Measurements from ENCODE around the gene EGFL6.
"Not testable (repeated sequence)": the region's sequence is repeated elsewhere in the genome, so short reads cannot be mapped to it uniquely, and the experiment has no call there.

EGFL6 gene

DNA sequence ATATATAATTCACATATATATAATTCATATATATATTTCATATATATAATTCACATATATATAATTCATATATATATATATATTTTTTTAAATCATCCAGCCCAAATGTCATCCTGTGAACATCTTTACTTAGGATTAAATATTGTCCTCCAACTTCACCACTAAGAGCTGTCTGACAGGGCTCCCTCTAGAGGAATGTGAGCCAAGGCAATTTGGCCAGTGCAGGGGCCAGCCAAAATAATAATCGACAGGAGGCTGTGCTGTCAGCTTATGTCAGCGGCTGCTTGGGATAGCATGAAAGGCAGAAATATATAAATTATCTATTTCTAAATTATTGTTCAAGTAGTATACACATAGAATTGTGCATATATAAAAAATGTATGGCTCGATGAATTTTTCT, 29.5 kb downstream of the EGFL6 start:
- DNase-seq = no peak

DNA sequence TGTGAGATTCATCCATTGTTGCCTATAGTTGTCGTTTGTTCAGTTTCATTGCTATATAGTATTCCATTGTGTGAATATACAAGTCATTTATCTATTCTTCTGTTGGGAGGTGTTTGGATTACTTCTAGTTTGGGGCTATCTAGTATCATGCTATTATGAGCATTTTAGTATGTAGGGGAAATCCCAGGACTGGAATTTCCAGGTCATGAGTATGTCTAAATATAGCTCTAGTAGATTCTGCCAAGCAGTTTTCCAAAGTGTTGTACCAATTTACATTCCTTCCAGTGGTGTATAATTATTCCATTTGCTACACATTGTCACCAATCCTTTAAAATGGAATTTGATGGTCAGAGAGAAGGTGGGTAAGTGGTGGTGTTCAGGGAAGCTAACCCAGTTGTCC, 30.1 kb downstream of the EGFL6 start:
- no peak for DNase-seq

DNA sequence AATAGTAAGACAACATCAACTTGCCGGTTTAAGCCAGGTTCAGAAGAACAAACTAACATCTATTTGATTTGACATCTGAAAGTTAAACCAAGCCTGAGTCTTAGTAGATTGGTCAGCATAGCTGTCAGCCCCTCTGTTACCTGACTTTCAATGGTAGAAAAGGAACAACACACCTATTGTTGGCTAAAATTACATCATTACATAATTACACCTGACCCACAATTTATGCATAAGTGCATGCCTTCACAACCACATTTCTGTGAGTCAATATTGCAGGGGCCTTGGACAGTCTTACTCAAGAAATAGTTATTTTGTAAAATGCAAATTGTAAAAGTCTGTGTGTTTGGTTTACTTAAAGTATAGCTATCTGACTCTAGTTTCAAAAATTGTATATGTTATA, 36.2 kb downstream of the EGFL6 start:
- DNase-seq = no peak

DNA sequence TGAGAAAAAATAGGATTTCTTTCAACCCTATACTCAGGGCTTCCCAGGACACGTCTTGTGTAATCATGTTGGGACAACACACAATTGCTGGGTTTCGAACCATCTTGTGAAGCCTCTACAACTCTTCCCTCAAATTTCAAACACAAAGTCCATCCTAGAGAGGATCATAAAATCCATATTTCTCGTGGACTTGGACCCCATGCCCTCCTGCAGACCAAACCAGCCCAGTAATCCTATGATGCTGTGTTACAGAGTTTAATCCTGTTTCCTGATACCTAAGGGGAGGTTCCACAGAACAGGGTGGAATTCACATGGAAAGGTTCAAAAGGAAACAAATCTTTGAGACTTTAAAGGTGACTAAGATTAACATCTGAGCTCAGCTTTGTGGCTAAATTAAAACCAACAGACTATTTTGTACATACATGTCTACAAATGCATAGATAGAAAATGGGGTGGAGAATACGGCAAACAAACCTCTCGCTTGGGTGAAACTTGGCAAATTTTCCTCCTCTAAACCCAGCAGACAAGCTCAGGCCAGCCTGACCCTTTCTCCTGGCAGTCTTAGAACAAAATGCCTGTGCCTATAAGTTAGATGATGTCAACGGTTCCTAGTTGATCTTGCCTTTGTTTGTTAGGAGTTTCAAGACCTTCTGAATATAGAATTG, 38.1 kb downstream of the EGFL6 start:
- no peak for DNase-seq

DNA sequence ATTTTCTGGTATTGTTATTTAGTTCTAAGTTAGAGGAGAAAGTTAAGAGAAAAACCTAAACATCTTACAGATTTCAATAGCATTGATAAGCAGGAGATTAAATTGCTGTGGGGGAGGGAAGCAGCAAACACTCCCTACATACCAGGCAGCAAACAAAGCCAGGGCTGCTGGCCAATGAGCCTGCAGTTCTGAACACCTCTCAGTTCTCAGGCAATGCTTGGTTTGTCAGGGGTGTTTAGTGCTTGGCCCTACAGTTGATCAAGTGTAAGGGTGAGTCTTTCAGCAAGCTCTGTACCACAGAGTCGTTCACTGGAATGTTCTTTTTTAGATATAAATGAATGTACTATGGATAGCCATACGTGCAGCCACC, 38.6 kb downstream of the EGFL6 start:
- DNase-seq = no peak

DNA sequence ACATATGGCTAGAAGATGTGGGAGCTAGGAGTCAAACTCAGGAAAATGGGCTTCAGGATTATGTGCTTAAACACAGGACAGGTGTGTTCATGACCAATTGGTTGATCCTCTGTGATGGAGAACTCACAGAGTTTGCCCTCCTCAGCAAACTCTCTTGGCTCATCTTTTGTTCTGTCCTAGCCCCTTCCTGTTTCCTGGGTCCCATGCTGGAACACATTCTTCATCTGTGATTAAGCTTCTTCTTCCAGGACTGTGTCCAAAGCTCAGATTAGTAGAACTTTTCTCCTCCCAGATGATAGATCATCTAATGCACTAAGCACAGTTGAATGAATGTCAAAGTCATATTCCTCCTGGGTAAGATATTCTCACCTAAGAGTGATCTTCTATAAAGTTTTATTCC, 44.8 kb downstream of the EGFL6 start:
- DNase-seq = no peak

DNA sequence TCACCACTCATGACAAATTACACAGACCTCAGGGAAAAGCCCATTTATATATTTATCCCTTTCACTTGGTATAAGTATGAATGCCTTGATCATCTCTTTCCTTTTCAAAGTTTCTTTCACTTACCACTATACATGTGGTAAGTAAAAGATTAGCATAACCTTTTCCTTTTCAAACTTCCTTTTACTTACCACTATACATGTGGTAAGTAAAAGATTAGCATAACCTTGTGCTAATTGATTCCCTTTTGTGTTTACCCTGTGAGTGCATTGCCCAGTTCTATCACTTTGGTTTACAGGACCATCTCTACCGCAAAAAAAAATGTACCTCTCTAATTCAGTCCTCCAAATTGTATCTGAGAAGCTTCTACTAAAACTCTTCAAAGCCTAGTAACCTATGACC, 50.8 kb downstream of the EGFL6 start:
- no peak for DNase-seq

DNA sequence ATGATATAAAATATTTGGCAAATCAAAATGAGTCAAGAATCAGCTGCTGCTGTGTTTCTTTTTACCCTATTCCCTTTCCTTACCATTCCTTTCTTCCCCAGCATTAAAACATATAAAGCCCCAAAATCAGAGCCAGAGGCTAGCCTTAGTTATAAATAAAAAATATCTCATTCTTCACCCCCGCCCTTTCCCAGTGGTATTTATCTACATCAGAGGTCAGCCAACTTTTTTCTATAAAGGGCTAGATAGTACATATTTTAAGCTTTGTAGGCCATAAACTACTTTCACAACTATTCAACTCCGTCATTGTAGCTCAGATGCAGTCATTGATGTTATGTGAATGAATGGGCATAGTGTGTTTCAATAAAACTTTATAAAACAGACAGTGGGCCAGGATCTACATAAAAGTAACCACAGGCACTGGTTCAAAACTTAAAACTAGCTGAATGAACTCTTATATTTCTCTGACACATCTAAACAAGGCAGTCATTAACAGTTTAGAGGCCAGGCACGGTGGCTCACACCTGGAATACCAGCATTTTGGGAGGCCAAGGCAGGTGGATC, 53.1 kb downstream of the EGFL6 start:
- DNase-seq = no peak

DNA sequence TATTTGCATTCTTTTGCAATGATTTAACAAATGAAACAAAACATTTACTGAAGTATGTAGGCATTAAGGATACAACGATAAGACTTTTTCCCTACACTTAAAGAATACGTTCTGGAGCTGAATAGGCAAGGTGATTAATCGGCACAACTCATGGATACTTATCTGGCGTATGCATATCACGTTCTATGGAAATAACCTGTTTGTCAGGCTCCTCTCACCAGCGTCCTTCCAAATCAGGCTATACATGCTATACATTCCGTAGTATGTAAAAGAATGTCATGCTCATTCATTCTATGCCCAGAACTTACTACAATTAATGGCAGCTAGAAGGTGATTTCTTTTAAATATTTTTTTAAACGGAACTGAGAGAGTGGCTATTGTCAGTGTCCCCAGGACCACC, 57.9 kb downstream of the EGFL6 start:
- no peak for DNase-seq

DNA sequence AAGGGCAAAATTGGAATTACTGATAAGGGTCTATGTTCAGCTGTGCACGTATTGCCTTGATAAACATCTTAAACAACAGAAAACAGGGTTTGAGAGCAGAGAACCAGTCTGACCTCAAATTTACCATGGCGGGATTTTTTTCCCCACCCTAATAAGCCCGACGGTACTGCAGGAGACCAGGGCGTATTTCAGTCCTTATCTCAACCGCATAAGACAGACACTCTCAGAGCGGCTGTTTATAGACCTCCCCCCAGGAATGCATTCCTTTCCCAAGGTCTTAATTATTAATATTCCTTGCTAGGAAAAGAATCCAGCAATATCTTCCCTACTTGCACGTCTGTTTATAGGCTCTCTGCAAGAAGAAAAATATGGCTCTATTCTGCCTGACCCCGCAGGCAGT, 67.8 kb downstream of the EGFL6 start:
- DNase-seq = not testable (repeated sequence)

DNA sequence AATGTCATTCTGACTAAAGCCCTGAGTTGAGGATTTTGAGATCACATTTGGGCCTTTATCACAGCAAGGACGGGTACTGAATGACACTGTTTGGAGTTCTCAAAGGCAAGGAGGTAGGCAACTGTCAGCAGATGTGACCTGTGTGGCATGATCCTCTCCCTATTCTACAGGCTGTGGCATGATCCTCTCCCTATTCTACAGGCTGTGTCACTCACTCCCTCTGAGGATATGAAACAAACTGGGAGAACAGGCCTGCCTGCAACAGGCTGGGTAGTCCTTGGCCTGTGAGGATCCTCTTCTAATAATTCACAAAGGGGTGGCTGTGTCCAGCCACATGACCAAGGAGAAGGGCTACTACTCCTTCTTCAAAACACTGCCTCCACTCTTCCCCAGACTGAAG, 68.6 kb downstream of the EGFL6 start:
- no peak for DNase-seq

DNA sequence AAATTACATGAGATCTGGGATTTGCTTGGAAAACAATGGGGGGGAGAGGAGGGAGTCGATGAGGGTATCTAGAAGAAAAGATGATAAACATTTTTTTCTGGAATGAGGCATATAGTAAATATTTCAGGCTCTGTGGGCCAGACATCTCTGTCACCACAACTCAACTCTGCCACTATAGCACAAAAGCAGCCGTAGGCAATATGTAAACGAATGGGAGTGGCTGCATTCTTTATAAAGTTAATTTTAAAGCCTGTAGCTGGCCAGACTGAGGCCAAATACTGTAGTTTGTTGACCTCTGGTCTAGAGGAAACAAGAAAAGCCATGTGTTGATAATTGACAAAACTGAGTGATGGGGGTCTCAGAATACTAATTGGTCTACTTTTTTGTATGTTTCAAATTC, 69.4 kb downstream of the EGFL6 start:
- DNase-seq = no peak

DNA sequence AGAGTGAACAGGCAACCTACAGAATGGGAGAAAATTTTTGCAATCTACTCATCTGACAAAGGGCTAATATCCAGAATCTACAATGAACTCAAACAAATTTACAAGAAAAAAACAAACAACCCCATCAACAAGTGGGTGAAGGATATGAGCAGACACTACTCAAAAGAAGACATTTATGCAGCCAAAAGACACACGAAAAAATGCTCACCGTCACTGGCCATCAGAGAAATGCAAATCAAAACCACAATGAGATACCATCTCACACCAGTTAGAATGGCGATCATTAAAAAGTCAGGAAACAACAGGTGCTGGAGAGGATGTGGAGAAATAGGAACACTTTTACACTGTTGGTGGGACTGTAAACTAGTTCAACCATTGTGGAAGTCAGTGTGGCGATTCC, 72.3 kb downstream of the EGFL6 start:
- DNase-seq = not testable (repeated sequence)

DNA sequence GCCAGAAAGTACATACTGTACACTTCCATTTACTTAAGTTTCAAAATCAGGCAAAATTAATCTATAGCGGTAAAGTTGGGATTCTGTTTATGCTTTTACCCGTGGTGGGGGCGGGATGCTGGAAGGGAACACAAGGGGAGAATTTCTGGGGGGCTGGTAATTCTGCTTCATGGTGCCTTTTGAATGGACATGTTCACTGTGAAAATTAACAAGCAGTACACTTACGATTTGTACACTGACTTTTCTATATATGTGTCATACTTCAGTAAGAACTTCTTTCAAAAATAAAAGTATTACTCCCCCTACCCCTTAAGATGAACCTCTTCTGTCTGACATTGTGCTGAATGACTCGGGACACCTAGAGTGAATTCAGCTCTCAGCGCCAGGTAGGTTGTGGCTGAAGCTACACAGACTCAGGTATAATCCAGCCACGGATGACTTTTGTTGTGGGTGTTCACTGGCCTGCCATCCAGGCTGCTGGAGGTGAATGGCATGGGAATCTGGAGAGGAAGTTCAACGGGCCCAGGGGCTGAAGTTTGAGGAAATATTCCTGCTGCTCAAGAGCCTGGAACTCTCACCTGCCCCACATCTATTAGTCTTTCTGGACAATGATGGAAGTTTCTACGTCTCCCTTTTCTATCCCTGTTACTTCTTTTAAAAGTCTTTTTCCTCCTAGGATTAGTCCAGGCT, 76.2 kb downstream of the EGFL6 start:
- no peak for DNase-seq

DNA sequence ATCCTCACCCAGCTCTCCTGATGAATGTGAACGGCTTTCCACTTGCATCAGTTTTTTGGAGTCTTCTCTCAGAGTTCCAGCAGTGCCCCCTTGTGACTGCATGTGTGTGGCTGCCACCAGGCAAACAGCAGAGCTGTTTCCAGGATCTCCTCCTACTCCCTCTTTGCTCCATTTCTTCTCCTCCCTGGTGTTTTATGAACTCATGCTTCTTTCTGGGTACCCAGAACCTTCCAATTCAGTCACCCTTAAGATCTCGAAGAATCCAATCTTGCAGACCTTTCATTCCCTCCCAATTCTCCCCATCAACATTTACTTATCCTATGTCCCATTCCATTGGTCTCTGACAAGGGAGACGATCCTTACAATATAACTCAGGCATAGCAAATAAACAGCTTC, 76.8 kb downstream of the EGFL6 start:
- peak in 6 of 14 donors; percentile 0 to 17 (median 7) for DNase-seq

DNA sequence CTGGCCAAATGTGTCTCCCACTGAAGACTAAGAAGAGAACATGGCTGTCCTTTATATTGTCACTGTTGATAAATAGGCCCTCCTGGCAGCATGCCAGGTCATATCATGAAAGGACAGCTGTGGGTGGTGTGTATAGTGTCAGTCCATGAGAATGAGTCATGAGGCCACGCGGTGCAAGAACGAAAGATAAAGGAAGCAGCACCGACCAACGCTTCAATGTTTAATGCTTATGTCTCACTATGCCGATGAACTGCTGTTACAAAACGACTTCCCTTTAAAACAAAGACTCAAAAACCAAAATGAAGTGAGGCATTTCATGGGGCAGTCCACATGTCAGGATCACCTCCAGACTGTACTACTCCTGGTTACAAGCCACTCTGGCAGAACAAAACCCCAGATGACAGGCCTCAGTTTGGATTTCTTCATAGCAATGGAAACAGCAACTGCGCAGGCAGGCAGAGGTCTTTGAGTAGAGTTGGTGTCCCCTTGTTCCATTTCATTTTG, 78.4 kb downstream of the EGFL6 start:
- DNase-seq = peak in 1 of 14 donors; percentile 28

DNA sequence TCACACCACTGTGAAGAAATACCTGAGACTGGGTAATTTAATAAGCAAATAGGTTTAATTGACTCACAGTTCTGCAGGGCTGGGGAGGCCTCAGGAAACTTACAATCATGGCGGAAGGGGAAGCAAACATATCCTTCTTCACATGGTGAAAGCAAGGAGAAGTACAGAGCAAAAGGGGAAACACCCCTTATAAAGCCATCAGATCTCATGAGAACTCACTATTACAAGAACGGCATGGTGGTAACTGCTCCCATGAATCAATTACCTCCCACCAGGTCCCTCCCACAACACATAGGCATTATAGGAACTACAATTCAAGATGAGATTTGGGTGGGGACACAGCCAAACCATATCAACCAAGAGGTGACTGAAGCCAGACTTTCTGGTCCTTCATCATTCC, 78.9 kb downstream of the EGFL6 start:
- not testable (repeated sequence) for DNase-seq

DNA sequence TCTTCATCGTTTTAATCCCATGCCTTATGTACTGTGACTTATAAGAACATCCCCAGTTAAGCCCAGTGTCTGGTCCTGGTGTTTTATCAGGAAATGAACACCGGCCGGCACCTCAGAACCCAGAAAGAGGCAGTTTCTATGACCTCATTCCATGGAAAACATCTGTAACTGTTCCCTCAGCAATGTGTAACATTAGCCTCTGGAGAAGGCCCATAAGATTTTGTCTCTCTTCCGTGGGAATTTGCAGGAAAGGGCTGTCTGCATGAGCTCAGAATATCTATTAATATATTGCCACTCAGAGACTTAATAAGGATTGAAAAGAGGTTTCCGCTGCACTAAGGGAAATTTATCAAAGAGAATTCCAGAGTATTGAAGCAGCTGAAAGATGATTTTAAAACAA, 80.4 kb downstream of the EGFL6 start:
- DNase-seq = no peak

DNA sequence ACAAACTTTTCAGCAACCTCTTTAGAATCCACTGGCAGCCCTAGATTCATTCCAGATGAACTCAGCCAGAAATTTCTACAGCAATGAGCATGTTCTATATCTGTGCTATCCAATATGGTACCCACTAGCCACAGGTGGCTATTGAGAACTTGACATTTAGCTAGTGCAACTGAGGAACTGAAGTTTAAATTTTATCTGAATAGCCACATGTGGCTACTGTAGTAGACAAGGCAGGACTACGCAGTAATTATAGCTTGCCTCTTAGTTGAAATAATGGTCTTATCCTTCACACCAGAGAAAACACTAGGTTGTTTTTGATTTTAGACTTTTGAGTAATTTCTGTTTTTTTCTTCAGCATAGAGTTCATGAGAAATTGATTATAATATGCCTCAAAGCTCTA, 80.9 kb downstream of the EGFL6 start:
- DNase-seq = no peak

DNA sequence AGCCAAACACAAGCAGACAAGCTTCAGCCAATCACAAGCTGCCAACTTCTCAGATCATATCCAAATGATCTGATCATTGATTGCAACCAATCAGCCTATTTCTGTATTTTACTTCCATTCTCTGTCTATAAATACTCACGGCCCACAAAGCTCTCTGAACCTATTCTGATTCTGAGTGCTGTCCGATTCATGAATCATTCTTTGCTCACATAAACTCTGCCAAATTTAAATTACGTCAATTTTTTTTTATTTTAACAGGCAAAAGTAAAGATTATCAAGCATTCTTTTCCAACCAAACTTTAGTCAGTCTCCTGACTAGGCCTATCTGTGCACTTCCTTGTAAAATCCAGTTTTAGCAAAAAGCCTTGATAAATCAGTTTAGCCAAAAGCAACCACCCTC, 81.7 kb downstream of the EGFL6 start:
- DNase-seq = no peak

DNA sequence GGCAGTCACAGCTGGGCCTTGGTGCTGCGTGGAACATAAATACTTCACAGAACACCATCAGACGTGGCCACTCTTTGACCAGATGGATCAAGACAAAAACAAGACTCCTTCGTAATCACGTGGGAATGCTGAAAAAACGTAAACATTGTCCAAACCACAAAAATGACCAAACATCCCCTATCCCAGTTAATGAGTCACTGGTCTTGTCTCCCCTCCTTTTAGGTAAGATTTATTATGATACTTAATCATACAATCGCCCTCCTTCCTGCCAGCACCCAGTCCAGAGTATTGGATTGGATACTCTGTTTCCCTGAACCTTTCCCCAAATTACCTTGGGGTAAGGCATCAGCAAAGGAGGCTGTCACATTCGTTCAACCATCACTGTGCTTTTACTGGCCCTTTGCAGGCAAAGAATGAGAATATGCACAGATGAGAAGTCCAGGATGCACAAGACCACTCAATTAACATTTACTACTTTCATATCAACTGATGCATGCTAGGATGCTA, 82.9 kb downstream of the EGFL6 start:
- no peak for DNase-seq

DNA sequence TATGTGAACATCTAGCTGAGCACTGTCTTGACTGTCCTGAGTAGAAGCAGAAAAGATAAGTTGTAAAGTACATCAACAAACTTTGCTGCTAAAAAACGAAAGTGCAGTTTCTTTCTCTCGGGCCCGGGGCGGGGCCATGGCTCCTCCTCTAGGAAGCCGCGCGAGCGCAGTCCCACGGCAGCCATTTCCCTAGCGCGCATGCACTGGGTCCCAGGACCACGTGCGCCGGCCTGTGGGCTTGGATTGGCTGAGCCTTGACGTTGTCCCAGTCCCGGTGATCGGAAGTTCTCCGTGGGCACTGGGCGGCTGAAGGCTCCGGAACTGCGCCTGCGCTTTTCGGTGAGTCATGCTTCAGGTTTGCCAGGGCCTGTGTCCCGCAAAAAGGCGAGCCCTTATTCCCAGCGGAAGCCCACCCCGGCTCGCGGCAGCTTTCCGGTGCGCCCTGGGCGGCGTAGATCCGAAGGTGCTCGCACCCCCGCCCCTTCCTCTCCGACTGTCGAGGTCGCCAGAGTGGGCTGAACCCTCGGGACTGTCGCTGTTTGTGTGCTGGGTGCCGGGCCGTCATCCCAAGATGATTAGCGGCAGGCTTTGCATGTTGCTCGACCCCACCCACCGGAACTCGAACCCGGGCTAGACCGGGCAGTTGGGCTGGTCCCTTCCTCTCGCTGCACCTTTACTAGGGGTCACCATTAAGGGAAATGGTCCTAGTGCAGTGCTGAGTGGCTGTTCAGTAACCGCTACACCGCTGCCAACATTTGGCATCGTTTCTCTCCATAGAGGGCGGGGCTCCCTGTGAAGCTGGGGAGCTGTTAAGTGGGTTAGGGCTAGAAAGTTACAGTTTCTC, 83.7 kb downstream of the EGFL6 start, which contains the start of gene TCEANC:
Gene TCEANC (plus strand): TSS at position 292 of the 844 bp plus-strand sequence. CDS start 9,368 bp downstream, outside the sequence.
- peak; percentile 61 to 97 (median 92) for DNase-seq

DNA sequence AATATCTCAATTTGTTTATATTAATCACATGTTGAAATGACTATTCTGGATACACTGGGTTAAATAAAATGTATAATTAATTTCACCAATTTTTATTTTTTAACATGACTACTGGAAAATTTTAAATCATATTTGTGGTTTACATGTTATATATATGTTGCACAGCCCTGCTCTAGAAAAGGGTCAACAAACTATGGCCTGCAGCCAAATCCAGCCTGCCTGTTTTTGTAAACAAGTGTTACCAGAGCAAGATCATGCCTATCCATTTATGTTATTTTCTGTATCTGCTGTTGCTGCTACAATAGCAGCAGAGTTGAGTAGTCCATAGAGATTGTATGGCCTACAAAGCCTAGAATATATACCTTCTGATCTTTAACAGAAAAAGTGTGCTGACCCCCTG, 84.7 kb downstream of the EGFL6 start:
- no peak for DNase-seq
